GM19452 (cell line): ENCODE results near the gene GRID2IP.
A peak's percentile ranks its signal among the peaks of the same experiment; 100 is the strongest.
"Not testable (repeated sequence)": the region's sequence is repeated elsewhere in the genome, so short reads cannot be mapped to it uniquely, and the experiment has no call there.

ENCODE experiments used
- ATAC-seq: cut with Tn5 transposase; IDR thresholded peaks from one replicate; pipeline ENCODE4 v1.9.1; 2021; ENCODE audit not compliant: unreplicated experiment

GRID2IP gene

DNA sequence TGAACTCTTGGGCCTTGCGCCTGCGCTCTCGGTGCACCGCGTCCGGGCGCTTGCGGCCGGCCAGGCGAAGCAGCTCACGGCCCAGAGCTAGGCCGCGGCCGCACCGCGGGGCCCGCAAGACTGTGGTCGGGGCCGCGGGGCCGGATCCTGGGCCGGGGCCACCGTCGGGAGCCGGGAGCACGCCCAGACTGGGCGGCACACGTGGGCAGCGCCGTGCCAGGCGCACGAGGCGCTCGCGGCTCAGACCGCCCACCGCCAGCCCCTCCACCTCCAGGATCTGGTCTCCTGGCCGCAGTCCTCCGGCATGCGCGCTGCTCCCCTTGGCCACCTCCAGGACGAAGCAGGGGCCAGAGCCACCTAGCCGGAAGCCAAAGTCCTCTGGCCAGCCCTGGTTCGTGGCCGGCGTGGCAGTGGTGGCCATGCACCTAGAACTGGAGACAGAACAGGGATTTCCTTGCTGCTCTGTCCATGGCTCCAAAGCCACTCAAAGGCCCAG lies at the start of gene GRID2IP:
TSS of gene GRID2IP (minus strand) at position 446 of the 496 bp plus-strand sequence. CDS start at position 421, 25 bp downstream.
- no peak for ATAC-seq

DNA sequence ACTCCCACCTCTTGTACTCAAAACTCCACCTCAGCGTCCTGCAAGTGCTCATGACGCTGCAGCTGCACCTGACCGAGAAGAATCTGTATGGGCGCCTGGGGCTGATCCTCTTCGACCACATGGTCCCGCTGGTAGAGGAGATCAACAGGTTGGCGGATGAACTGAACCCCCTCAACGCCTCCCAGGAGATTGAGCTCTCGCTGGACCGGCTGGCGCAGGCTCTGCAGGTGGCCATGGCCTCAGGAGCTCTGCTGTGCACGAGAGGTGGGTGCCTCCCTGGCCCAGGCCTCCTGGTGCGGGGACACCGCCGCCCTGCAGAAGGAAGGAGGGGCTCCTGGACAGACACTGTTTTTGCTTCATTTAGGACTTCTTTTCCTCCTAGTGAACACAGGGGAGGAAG lies 48.8 kb upstream of the GRID2IP start:
- no peak for ATAC-seq

DNA sequence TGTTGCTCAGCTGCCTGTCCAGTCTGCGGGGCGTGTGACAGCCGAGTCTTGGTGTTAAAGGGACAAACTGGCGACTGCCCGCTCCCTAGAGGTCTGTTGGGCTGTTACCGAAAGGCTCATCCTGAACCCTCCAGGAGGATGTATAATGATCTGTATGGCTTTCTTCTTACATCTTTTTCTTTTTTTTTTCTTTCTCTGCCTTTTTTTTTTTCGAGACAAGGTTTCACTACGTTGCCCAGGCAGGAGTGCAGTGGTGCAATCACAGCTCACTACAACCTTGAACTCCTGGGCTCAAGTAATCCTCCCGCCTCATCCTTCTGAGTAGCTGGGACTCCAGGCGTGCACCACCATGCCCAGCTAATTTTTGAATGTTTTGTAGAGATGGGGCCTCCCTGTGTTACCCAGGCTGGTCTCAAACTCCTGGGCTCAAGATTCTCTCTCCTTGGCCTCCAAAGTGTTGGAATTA lies 39.4 kb upstream of the GRID2IP start:
- ATAC-seq, result no peak

DNA sequence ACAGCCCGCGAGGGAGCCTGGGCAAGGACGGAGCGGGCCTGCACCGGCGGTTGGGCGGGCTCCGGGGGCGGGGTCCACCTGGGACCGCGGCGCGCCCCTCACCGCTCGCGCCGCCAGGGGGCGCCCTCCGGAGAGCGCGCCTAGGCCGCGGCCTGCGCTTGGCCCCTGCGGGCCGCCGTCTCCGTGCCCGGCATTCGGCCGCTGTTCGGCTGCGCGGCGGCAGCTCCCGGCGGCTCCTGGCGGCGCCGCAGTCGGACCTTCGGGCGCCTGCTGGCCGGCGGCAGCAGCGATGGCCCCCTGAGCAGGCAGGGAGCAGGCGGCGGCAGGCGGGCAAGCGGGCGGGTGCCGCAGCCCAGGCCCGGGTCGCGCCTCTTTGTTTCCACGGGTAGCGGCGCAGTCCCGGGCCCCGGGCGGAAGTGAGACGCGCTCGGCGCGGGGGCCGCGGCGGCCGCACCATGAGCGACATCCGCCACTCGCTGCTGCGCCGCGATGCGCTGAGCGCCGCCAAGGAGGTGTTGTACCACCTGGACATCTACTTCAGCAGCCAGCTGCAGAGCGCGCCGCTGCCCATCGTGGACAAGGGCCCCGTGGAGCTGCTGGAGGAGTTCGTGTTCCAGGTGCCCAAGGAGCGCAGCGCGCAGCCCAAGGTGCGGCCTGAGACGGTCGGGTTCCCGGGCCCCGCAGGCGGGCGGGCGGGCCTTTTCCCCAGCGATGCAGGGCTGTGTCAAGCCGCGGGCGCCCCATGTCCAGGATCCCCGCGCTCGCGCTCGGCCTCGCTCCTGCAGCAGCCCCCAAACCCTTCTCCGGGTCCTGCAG lies 38.8 kb upstream of the GRID2IP start, which contains the start of gene INTS15:
TSS of gene INTS15 (plus strand) at position 193 of the 816 bp plus-strand sequence. CDS start at position 456, 263 bp downstream.
- peak; percentile 88 for ATAC-seq

DNA sequence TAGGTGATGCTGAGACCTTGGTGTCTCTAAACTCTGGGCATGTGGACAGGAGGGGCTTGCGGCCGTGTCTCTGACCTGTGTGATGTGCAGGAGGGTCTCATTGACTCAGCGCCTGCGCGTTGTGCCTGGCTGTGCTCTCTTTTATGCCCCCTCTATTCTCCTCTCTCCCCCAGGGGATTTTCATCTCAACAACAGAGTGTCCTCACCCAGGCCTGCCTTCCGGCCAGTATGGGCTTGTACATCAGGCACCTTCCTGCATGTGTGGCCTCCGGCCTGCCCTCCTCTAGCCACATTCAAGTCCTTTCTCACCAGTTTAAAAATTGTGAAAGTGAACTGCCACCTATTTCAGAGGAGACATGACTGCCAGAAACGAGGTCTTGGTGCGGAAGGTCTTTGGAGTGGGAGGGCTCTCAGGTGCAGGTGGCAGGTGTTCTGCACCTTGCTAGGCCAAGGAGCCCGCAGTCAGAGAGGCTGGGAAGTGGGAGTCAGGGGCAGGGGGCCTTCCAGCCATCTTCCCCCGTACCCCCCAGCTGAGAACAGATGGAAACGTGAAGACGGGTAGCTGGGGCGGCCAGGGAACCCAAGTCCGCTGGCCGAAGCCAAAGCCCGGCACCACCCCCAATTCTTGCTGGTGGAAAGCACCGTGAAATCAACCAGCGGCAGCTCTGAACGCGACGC lies 38.0 kb upstream of the GRID2IP start:
- no peak for ATAC-seq

GRCh38 chr7:6588566-6588965 lies 37.3 kb upstream of the GRID2IP start:
- no peak for ATAC-seq

DNA sequence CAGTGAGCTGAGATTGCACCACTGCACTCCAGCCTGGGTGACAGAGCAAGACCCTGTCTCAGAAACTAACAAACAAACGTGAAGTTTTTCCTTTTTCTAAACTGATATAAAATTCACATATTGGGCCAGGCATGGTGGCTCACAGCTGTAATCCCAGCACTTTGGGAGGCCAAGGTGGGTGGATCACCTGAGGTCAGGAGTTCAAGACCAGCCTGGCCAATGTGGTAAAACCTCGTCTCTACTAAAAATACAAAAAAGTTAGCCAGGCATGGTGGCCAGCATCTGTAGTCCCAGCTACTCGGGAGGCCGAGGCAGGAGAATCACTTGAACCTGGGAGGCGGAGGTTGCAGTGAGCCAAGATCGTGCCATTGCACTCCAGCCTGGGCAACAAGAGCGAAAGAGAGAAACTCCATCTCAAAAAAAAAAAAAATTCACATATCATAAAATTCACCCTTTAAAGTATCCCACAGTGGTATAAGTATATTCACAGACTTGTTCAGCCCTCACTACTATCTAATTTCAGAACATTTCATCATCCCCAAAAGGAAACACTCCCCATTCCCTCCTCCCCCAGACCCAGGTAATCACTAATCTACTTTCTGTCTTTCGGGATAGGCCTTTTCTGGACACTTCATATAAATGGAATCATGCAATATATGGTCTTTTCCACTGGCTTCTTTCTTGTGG lies 34.6 kb upstream of the GRID2IP start:
- ATAC-seq, result not testable (repeated sequence)

GRCh38 chr7:6579446-6579845 lies 28.2 kb upstream of the GRID2IP start:
- ATAC-seq, result no peak

- no peak for ATAC-seq
Measured at GRCh38 chr7:6578114-6579084, 27.1 kb upstream of the GRID2IP start.

- peak; percentile 94 for ATAC-seq
Measured at GRCh38 chr7:6577369-6578113, 26.3 kb upstream of the GRID2IP start, which contains the start of gene ZDHHC4. Gene ZDHHC4, plus strand, starts transcription at chr7:6577454. Its CDS starts 3,108 bp downstream, at chr7:6580562.

- ATAC-seq, result not testable (repeated sequence)
Measured at GRCh38 chr7:6576867-6577368, 25.7 kb upstream of the GRID2IP start.

- no peak for ATAC-seq
Measured at GRCh38 chr7:6576024-6576866, 25.0 kb upstream of the GRID2IP start.

- no peak for ATAC-seq
Measured at GRCh38 chr7:6575281-6576023, 24.2 kb upstream of the GRID2IP start.

DNA sequence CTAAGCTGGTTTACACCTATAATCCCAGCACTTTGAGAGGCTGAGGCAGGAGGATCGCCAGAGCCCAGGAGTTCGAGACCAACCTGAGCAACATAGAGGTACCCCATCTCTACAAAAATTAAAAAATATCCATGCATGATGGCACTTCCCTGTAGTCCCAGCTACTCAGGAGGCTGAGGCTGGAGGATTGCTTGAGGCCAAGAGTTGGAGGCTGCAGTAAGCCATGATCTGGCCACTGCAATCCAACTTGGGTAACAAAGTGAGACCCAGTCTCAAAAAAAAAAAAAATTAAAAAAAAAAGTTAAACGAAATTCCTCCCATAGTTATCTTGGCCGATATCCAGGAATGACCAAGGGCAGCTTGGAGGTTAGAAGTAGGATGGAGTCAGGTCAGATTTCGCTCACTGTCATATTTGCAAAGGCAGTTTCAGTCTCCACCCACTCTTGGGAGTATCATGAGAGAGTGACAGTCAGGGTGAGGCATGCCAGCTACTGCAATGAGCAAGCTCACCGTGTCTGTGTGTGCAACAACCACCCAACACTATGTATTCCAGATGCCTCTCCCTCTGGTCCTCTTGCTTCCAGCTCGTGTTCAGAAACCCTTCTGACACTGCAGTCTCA lies 20.0 kb upstream of the GRID2IP start:
- no peak for ATAC-seq

DNA sequence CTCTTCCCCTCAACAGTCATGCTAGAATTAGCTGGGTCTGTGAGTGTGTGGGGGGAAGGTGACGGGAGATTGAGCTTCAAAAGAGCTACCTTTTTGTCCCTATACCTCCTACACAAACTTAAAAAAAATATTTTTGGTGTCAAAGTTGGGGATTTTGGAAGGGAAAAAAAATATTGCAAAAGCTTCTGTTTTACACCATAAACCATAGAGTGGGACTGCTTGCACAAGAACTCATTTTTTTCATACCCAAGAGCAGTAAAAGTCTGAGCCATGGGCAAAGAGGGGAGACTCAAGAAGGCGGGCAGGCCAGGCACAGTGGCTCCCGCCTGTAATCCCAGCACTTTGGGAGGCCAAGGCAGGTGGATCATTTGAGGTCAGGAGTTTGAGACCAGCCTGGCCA lies 16.6 kb upstream of the GRID2IP start:
- ATAC-seq, result no peak

DNA sequence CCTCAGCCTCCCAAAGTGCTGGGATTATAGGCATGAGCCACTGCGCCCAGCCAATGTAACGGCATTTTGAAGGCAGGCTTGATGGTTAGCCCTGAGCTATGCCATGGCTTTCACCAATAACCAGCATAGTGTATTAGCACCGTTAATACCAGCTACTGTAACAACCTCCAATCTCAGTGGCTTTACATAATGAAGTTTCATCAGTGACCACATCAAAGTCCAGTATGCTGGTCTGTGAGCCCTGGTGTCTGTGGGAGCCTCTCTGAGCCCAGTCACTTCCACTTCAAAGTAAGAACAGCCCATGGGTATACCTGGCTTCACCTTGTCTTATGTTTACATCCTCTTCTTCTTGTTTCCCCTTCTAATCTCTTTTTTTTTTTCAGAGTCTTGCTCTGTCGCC lies 14.4 kb upstream of the GRID2IP start:
- ATAC-seq, result no peak
